HG03066 (cell line): ENCODE measurements around the gene CAV2.

ENCODE experiments used
- ATAC-seq: cut with Tn5 transposase; IDR thresholded peaks from one replicate; pipeline ENCODE4 v1.9.1; 2021; ENCODE audit warnings: low read depth; ENCODE audit not compliant: unreplicated experiment

Gene CAV2

DNA sequence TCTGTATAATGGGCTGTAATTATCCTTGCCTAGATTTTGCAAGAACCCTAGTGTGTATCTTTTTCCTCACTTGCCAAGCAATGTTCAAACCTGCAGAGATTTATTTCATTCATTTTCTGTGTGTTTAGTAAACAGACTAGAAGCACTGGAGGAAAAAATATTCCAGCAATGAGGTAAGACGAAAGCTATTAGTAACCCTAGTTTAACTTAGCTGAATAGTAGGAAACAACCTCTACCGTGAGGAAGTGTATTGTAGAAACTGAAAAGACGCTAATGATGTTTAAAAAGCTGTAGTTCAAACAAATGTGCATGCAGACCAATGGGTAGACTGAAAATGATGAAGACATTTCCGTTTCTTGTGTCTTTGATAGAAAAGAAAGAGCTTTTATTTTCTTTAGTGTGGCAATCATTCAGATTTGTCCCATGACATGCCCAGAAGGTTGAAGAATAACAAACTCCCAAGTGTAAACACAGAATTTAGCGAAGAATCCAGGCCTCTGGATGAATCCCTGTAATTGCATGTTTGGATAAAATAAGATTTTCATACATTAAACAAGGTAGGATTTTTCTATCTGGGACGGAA lies 46.0 kb downstream of the CAV2 start:
- no peak for ATAC-seq

DNA sequence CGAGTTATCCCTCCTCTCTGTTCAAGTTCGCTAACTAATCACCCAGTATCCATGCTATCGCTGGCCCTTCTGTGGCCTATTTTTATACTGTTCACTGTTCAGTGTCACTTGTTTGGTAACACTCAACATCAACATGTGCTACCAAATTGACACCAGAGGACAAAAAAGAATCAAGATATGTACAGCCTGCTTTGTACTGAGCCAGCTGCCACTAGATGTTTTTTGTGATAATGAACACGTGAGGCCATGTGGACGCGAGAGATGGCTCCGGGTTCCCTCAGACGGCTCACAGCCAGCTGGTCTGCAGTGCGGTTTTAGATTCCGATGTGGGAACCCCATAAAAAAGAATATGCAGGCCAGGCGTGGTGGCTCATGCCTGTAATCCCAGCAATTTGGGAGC lies 46.5 kb downstream of the CAV2 start:
- no peak for ATAC-seq

DNA sequence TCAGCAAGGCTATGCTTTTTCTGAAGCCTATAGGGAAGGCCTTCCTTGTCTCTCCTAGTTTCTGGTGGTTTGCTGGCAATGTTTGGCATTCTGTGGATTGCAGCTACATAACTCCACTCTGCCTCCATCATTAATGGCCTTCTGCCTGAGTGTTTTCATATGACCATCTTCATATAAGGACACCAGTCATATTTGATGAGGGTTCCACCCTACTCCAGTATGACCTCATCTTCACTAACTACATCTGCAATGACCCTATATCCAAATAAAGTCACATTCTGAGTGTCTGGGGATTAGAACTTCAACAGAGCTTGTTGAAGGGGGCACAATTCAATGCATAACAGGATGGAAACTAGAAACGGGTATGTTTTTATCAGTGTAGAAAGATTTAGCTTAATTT lies 47.4 kb downstream of the CAV2 start:
- ATAC-seq: no peak

DNA sequence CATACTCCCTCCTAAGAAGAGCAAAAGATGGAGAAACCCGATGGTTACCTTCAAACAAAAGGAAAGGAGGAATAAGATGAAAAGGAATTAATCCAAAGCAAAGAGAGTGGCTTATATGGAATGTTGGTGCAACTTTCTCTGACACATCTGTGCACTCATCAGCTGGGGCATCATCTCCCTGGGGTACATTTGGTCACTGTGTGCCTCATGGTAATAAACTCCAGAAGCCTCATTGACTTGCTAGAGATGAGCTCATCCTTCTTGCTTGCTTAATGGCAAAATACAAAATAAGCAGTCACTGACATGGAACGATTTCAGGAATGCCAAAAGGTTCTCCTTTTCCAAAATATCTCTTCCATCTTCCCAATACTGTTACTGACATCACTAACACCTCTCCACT lies 47.8 kb downstream of the CAV2 start:
- no peak for ATAC-seq

DNA sequence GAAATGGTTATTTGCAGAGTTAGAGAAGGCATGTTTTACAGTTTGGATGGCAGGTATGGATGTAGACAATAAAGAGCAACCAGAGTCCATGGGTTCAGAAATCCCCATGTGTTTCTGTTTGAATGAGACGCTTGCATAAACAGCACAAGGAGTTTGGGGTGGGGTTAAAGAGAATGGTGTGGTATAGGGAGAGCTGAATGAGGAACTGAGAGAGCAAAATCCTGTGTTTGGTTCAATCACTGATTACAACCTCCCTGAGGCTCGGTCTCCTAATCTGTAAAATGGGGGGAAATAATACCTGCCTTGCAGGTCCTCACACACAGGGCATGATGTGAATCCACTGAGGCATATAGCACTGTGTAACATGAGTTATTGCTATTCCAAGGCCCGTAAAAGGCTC lies 49.0 kb downstream of the CAV2 start:
- peak; percentile 68 for ATAC-seq

DNA sequence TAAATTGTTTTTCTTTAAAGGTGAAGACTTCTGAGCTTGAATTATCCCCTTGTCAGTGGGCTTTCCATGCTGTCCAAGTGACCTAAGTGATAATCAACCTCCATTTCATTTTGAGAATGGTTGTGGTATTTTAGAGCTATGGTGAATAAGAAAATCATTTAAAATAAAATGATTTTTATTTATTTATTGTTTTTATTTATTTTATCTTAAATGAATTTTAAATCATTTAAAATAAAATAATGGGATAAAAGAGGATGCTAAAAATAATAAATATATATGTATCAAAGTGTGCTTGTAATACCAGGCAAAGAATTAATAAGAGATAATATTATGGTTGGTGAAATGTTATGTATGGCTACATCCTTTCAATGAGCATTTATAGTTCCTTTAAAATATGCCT lies 49.8 kb downstream of the CAV2 start:
- ATAC-seq: no peak

DNA sequence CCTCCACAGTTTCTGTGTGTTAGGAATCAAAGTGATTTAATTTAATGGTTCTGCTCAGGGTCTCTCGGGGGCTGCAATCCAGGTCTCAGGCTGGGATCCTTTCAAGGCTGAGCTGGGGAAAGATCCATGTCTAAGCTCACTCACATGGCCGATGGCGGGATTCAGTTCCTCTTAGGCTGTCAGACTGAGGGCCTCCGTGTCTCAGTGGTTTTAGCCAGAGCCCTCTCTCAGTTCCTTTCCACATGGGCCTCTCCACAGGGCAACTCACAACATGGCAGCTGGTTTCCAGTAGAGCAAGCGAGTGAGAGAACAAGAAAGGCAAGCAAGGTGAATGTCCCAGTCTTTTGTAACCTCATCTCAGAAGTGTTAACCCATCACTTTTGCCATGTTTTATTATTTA lies 52.2 kb downstream of the CAV2 start:
- ATAC-seq: no peak

DNA sequence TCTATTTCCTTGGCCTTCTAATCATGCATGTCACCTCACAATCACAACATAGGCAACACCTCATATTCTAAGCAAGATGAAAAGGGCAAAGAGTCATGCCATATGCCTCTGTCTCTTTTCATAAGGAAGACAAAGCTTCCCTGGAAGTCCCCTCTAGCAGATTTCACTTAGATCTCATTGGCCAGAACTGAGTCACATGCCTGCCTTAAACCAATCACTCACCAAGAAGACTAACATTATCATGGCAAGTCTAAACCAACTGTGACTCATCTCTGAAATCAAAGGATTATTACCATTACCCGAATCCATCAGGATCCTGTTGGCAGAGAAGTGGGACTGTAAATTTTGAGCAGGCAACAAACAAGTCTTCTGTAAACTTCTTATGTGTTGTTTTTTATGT lies 53.1 kb downstream of the CAV2 start:
- no peak for ATAC-seq

DNA sequence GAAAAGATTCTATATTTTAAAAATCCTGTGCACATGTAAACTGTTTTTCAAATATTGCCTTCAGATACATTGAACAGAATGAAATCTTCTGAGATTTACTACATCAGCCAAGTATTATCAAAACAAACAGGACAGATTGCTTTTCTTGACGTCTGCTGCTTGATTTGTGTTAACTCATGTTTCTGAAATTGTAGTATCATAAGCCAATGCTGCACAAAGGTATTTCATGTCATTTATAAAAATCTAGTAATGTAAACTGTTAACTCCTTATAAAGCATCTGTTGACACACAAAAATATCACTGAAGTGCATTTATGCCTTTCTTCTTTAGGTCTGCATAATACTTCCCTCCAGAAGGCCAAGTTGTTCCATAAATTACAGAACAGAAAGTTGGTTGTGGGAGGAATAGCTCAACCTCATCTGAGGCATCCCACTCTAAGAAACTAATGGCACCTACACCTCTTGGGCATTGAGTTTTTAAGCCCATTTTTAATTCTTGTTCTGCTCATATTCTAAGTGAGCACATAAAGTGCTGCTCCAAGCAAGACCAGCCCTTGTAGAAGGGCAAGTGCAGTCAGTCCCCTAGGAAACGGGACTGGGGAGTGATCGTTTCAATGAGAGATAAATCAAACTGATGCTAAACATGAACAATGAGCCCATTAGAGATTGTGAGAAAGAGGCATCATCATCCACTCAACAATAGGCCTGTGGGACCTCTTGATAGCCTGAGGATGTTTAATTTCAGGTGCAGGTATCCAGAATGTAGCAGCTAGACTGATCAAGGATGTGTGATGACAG lies 53.8 kb downstream of the CAV2 start:
- ATAC-seq: no peak

DNA sequence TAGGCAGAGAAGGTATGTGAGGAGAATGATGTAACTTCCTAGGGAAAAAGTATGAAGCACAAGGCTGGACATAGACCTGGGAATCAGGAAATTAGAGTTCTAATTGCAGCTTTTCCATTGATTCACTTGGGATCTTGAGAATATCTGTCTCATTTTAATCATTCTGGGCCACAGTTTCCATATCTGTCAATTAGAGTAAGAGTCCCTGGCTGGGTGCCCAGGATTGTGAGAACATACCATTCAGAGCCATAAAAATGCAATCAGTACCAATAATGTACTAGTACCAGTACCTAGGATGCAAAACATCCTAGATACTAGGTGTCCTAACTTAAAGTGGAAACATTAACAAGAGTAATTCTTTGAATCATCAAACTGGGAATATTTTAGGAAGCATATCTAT lies 54.9 kb downstream of the CAV2 start:
- no peak for ATAC-seq

DNA sequence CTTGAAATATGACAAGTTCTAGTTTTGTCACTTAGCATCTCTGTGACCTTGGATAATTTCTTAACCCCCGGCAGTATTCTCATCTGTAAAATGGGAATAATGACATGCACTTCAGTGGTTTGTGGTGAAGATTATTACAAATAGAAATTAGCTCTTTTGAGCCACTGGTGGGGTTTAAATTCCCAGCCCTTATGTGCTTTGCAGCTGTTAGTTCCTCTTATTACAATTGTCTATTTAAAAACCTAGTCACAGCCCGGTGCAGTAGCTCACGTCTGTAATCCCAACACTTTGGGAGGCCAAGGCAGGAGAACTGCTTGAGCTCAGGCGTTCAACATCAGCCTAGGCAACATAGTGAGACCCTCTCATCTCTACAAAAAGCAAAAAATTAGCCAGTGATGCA lies 55.4 kb downstream of the CAV2 start:
- ATAC-seq: no peak

DNA sequence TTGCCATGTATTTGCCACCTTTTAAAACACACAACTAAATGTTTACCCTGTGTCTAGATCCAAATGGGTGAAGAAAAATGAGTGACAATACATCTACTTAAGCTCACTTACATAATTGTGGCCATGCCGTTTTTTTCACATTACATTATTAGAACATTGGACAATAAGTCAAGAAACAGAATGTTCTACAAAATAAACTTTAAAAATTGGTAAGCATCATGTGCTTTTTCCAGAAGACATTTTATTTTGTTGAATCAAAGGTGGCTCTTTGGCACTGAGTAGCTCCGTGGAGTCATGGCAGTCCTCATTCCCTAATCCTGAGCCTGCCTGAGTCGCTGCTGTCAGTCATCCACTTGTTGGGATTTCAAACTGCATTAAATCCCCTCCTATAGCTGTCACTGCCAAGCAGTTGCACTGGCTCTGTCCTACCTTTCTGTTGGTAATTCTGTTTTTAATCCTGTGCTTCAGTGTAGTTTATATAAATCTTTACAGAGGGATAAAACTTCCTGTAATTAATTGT lies 57.6 kb downstream of the CAV2 start:
- ATAC-seq: no peak

DNA sequence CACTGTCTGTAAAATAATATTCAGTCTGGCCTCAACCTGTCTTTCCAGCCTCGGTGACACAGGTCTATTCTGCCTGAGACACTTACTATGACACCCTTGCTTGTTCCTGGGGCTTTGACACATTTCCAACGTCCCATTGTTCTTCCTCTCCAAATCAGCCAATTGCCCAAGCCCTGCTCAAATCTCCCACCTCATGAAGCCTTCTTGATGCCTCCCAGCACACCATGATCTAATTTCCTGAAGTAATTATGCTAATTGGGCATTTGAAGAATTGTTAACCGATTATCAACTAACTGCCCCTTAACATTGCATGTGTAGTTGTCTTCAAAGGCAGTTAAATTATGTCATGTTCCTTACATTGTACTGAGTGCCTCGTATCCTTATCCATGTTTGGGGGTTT lies 58.4 kb downstream of the CAV2 start:
- ATAC-seq: no peak
